ENCODE results near the gene TMEM51.

DNA sequence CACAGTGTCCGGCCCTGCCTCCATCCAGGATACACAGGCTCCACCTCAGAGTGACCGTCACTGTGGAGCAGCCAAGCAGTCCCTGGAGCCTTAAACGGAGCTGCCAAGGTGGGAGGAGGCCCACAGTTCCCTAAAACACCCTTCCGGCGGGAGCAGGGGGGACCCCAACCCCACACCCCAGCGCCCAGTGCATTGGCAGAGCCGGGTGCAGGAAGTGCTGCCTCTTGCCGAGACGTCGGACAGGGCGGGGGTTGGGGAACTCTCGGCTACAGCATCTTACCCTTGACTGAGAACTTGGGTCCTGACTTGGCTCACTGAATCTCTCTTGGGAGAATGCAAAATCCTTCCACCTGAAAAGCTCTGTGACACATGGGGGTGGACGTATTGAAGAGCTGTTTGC lies 38.7 kb upstream of the TMEM51 start:
- no peak for TF ChIP-seq CTCF (IDR thresholded peaks at IDR 0.05; ENCODE audit: low read depth, low read length)
- TF ChIP-seq POLR2A (IDR thresholded peaks at IDR 0.05; ENCODE audit: extremely low read depth, insufficient read length): no peak
